ENCODE data around the gene SOX2.

- TF ChIP-seq CTCF (IDR thresholded peaks at IDR 0.05) (no peak), POLR2A (IDR thresholded peaks at IDR 0.05) (no peak)
Measured at GRCh38 chr3:181717549-181718171, 5.9 kb downstream of the SOX2 start.
